IMR-90 (cell line): Measurements from ENCODE around the gene CFAP206. TPM values are rescaled to one million over a fixed set of nuclear protein-coding genes. Genes with fewer than 3 reads are reported as not detected.

Experiments used
- ATAC-seq: fragments of 200-7000 bp; cut with Tn5 transposase; 2 replicates; pipeline ENCODE4 v1.9.1; 2020; ENCODE audit warnings: low read depth, mild to moderate bottlenecking, moderate library complexity
- BruUV-seq: library from RNA; stranded (reverse); fragments of 400-500 nt; replicated peaks from 2 replicates; lab custom pipeline; 2021; lab: Mats Ljungman, UMichigan
- CTCF ChIA-PET: fragments of 300-600 bp; formaldehyde crosslinking; extraction: SDS; loops from one replicate; lab custom pipeline; 2021; ENCODE audit warnings: antibody characterized with exemption; lab: Yijun Ruan, JAX
- POLR2A ChIA-PET: fragments of 300-600 bp; sonication (Branson Sonifier 250); formaldehyde crosslinking; loops from one replicate; lab custom pipeline; 2022; ENCODE audit warnings: antibody characterized with exemption; ENCODE audit not compliant: unreplicated experiment; lab: Charles Lee
- DNase-seq: peaks from one replicate; pipeline ENCODE4 v3.0.0; 2013
- H2AFZ ChIP-seq: replicated peaks from 2 replicates; pipeline ENCODE3; 2013; ENCODE audit warnings: low read length, mild to moderate bottlenecking; ENCODE audit not compliant: poor library complexity
- H2AK5ac ChIP-seq: 2 replicates; pipeline ENCODE4 v1.6.1; 2013; ENCODE audit warnings: low read depth, low read length, inconsistent platforms
- H2AK9ac ChIP-seq: replicated peaks from 2 replicates; pipeline ENCODE3; 2013; ENCODE audit warnings: mild to moderate bottlenecking, low read depth, low read length, moderate library complexity; ENCODE audit not compliant: poor library complexity
- H2BK120ac ChIP-seq: 2 replicates; pipeline ENCODE4 v1.6.1; 2013; ENCODE audit warnings: low read depth, low read length, inconsistent platforms
- H2BK15ac ChIP-seq: 3 replicates; pipeline ENCODE4 v1.6.1; 2013; ENCODE audit warnings: low read depth, low read length, inconsistent platforms
- H2BK20ac ChIP-seq: 2 replicates; pipeline ENCODE4 v1.6.1; 2013; ENCODE audit warnings: low read depth, mild to moderate bottlenecking, inconsistent platforms, low read length, moderate library complexity
- H2BK5ac ChIP-seq: 2 replicates; pipeline ENCODE4 v1.6.1; 2013; ENCODE audit warnings: mild to moderate bottlenecking, low read depth, low read length, inconsistent platforms; ENCODE audit not compliant: poor library complexity, severe bottlenecking
- H3K14ac ChIP-seq: replicated peaks from 2 replicates; pipeline ENCODE4 v1.6.1; 2013; ENCODE audit warnings: low read depth, low read length, inconsistent platforms
- H3K18ac ChIP-seq: 2 replicates; pipeline ENCODE4 v1.6.1; 2013; ENCODE audit warnings: low read depth, low read length, control low read depth
- H3K23ac ChIP-seq: 2 replicates; pipeline ENCODE4 v1.6.1; 2013; ENCODE audit warnings: low read depth, low read length, inconsistent platforms
- H3K27ac ChIP-seq: 2 replicates; pipeline ENCODE4 v1.5.1; 2013; ENCODE audit warnings: mild to moderate bottlenecking, control low read depth, low read length; ENCODE audit not compliant: insufficient read depth
- H3K27me3 ChIP-seq: 2 replicates; pipeline ENCODE4 v1.6.1; 2013; ENCODE audit warnings: low read length; ENCODE audit not compliant: control insufficient read depth, insufficient read depth
- H3K36me3 ChIP-seq: 2 replicates; pipeline ENCODE4 v1.6.1; 2013; ENCODE audit warnings: low read length, mixed read lengths; ENCODE audit not compliant: control insufficient read depth, insufficient read depth
- H3K4ac ChIP-seq: 2 replicates; pipeline ENCODE4 v1.6.1; 2013; ENCODE audit warnings: low read depth, low read length, inconsistent platforms
- H3K4me1 ChIP-seq: 2 replicates; pipeline ENCODE4 v1.6.1; 2013; ENCODE audit warnings: low read length, mixed read lengths; ENCODE audit not compliant: control insufficient read depth, insufficient read depth
- H3K4me2 ChIP-seq: 2 replicates; pipeline ENCODE4 v1.6.1; 2013; ENCODE audit warnings: low read depth, mild to moderate bottlenecking, control low read depth, low read length, moderate library complexity
- H3K4me3 ChIP-seq: 2 replicates; pipeline ENCODE4 v1.5.1; 2013; ENCODE audit warnings: low read depth, mild to moderate bottlenecking, control low read depth, low read length, moderate library complexity; ENCODE audit not compliant: insufficient read depth
- H3K56ac ChIP-seq: 2 replicates; pipeline ENCODE4 v1.6.1; 2013; ENCODE audit warnings: low read length, inconsistent platforms; ENCODE audit not compliant: insufficient read depth; ENCODE audit errors: extremely low read depth
- H3K79me1 ChIP-seq, 2 experiments: 2 replicates each; pipeline ENCODE4 v1.6.1; 2013; ENCODE audit warnings: low read length in 2 of 2, inconsistent platforms in 1 of 2, low read depth in 1 of 2
- H3K9ac ChIP-seq: 2 replicates; pipeline ENCODE4 v1.6.1; 2013; ENCODE audit warnings: low read depth, low read length, control low read depth
- H3K9me1 ChIP-seq: 2 replicates; pipeline ENCODE4 v1.6.1; 2013; ENCODE audit warnings: low read length, inconsistent platforms; ENCODE audit not compliant: insufficient read depth
- H3K9me3 ChIP-seq: 2 replicates; pipeline ENCODE4 v1.6.1; 2013; ENCODE audit warnings: low read length; ENCODE audit not compliant: control insufficient read depth, insufficient read depth
- H4K20me1 ChIP-seq: 2 replicates; pipeline ENCODE4 v1.6.1; 2013; ENCODE audit warnings: low read length, inconsistent platforms; ENCODE audit not compliant: insufficient read depth
- H4K5ac ChIP-seq: 2 replicates; pipeline ENCODE4 v1.6.1; 2013; ENCODE audit warnings: mild to moderate bottlenecking, low read depth, low read length, control low read depth
- H4K8ac ChIP-seq, 2 experiments: 2 replicates each; pipeline ENCODE4 v1.6.1; 2013; ENCODE audit warnings: low read depth in 2 of 2, low read length in 2 of 2, control low read depth in 1 of 2, inconsistent platforms in 1 of 2
- H4K91ac ChIP-seq: 2 replicates; pipeline ENCODE4 v1.6.1; 2013; ENCODE audit warnings: low read depth, low read length, inconsistent platforms; ENCODE audit not compliant: insufficient read depth
- BHLHE40 ChIP-seq: fragments of 150-350 bp; IDR thresholded peaks from 2 replicates; pipeline ENCODE4 v1.6.1; 2016; ENCODE audit warnings: mild to moderate bottlenecking, low read depth, low read length
- CEBPB ChIP-seq: IDR thresholded peaks from 2 replicates; pipeline ENCODE4 v1.6.1; 2012; ENCODE audit warnings: low read depth, low read length, improper control_type of control experiment
- ELK1 ChIP-seq: fragments of 150-350 bp; IDR thresholded peaks from 2 replicates; pipeline ENCODE4 v1.6.1; 2016; ENCODE audit warnings: low read depth, mild to moderate bottlenecking, low read length, moderate library complexity, borderline replicate concordance
- FOS ChIP-seq: fragments of 150-350 bp; IDR thresholded peaks from 2 replicates; pipeline ENCODE4 v1.6.1; 2016; ENCODE audit warnings: low read depth, low read length
- MAFK ChIP-seq: IDR thresholded peaks from 2 replicates; pipeline ENCODE4 v1.6.1; 2012; ENCODE audit warnings: low read depth, low read length, improper control_type of control experiment
- MAZ ChIP-seq: IDR thresholded peaks from 2 replicates; pipeline ENCODE4 v1.6.1; 2012; ENCODE audit warnings: low read depth, mild to moderate bottlenecking, low read length, improper control_type of control experiment, moderate library complexity, borderline replicate concordance
- MXI1 ChIP-seq: IDR thresholded peaks from 2 replicates; pipeline ENCODE4 v1.6.1; 2012; ENCODE audit warnings: low read depth, mild to moderate bottlenecking, low read length, moderate library complexity, borderline replicate concordance
- POLR2A ChIP-seq: IDR thresholded peaks from 2 replicates; pipeline ENCODE4 v1.6.1; 2012; ENCODE audit warnings: mild to moderate bottlenecking, low read depth, low read length
- RCOR1 ChIP-seq: IDR thresholded peaks from 2 replicates; pipeline ENCODE4 v1.6.1; 2012; ENCODE audit warnings: mild to moderate bottlenecking, low read length, improper control_type of control experiment; ENCODE audit not compliant: insufficient replicate concordance
- RFX5 ChIP-seq: IDR thresholded peaks from 2 replicates; pipeline ENCODE4 v1.8.0; 2012; ENCODE audit warnings: low read depth, mild to moderate bottlenecking, low read length, moderate library complexity
- SMC3 ChIP-seq: fragments of 150-350 bp; IDR thresholded peaks from 2 replicates; pipeline ENCODE4 v1.6.1; 2016; ENCODE audit warnings: low read depth, mild to moderate bottlenecking, antibody characterized with exemption, low read length, moderate library complexity
- WGBS, 2 experiments: methylation state at CpG; one replicate each; pipeline versions ENCODE4 v1.1.5 to v1.1.7; 2013; ENCODE audit warnings: missing lambda C conversion rate in 2 of 2; ENCODE audit not compliant: insufficient read length in 1 of 2; ENCODE audit errors: extremely low coverage in 2 of 2; 5-methylcytosine and 5-hydroxymethylcytosine counted together
- dilution Hi-C: fragments of 300-500 bp; cut with HindIII; formaldehyde crosslinking; loops from one replicate; pipeline ENCODE4 v1.14.3; 2018; ENCODE audit warnings: low sequenced_read_pairs; ENCODE audit not compliant: unreplicated experiment
- in situ Hi-C: fragments of 300-500 bp; cut with MboI; formaldehyde crosslinking; loops from 3 replicates; pipeline ENCODE4 v1.14.3; 2019; ENCODE audit warnings: low sequenced_read_pairs, inconsistent platforms, mixed read lengths
- intact Hi-C: fragments of 100-400 bp; cut with micrococcal nuclease; formaldehyde crosslinking; loops from 2 replicates; pipeline ENCODE4 v1.10.0; 2022
- polyA plus RNA-seq, 3 experiments: library from polyadenylated mRNA; depleted of rRNA; stranded (reverse); fragments of >200 nt; gene quantifications; 2 replicates each; pipeline ENCODE4 v1.2.3, GENCODE V29; 2012; ENCODE audit warnings: low replicate concordance in 1 of 3
- total RNA-seq: library from RNA; depleted of rRNA; stranded (reverse); fragments of >200 nt; gene quantifications from 2 replicates; pipeline ENCODE4 v1.2.3, GENCODE V29; 2012

The CFAP206 gene
- total and polyA plus RNA-seq, 2 of the 4 experiments (the other 2 are of a cell fraction): under 0.01 to 0.09 TPM

- intact Hi-C loops: no loop called here
These were observed 33.9 kb downstream of the CFAP206 start for GRCh38 chr6:87441711-87442110.

More at GRCh38 chr6:87441711-87442110, 33.9 kb downstream of the CFAP206 start:
- in situ Hi-C loops: no loop called here
- H3K4me1 ChIP-seq: no peaks in the 10 kb centered on the region
- no peak overlapping the region for H2AFZ ChIP-seq
- no peak for TF ChIP-seq ELK1
- no peak for TF ChIP-seq BHLHE40
- TF ChIP-seq POLR2A: no peak
- no peak for TF ChIP-seq SMC3
- no peak for TF ChIP-seq MAZ
- no peak for TF ChIP-seq CEBPB
- no peak for TF ChIP-seq FOS
- TF ChIP-seq MXI1: no peak
- no peak for TF ChIP-seq RFX5
- no peak for TF ChIP-seq RCOR1
- TF ChIP-seq MAFK: no peak
- H3K9me3 ChIP-seq: no peaks in the 10 kb centered on the region
- 100% methylated on average over 1 of the region's 5 CpGs; no CpG with 5 or more reads in 1 of the 2 experiments for WGBS, 2 experiments
- no peak overlapping the region for H3K27ac ChIP-seq
- no peak overlapping the region for H3K4me2 ChIP-seq
- no peak overlapping the region for H3K4me3 ChIP-seq
- POLR2A ChIA-PET: no interaction called here
- BruUV-seq: no TSS peak
- H4K91ac ChIP-seq: no peak overlapping the region
- no peaks in the 10 kb centered on the region for H3K79me1 ChIP-seq
- H2BK120ac ChIP-seq: no peak overlapping the region
- no peak overlapping the region for H3K4ac ChIP-seq
- no peaks in the 10 kb centered on the region for H3K27me3 ChIP-seq
- no peaks in the 10 kb centered on the region for H3K36me3 ChIP-seq
- CTCF ChIA-PET: no interaction called here
- no peak overlapping the region for H2BK5ac ChIP-seq
- no peak overlapping the region for H2BK20ac ChIP-seq
- H3K18ac ChIP-seq: no peak overlapping the region
- no peak overlapping the region for H4K5ac ChIP-seq
- H3K23ac ChIP-seq: no peak overlapping the region
- no peaks in the 10 kb centered on the region for H3K9me1 ChIP-seq
- no peak overlapping the region for H4K8ac ChIP-seq
- no peak overlapping the region for H2BK15ac ChIP-seq
- no peak overlapping the region for H2AK9ac ChIP-seq
- ATAC-seq: no peak
- no peak overlapping the region for H2AK5ac ChIP-seq
- H3K9ac ChIP-seq: no peak overlapping the region
- dilution Hi-C loops: no loop called here
- H3K56ac ChIP-seq: no peak overlapping the region
- no peaks in the 10 kb centered on the region for H4K20me1 ChIP-seq
- H3K14ac ChIP-seq: no peak overlapping the region
- DNase-seq: no peak
